ENCODE data around the gene ZCWPW1. TPM values are rescaled to one million over a fixed set of nuclear protein-coding genes. Genes with fewer than 3 reads are reported as not detected.

The ZCWPW1 gene
- total and polyA plus RNA-seq, 4 donors, result 5.1 to 12.2 (median 6.4) TPM

- Histone ChIP-seq H3K4me3 (no peak within 1 kb of the TSS), H3K27ac (ENCODE audit: low read depth in 1 of 2, low read length in 1 of 2) (peak within 1 kb of the TSS in 1 of 2 donors; percentile 4), H3K9ac (ENCODE audit: insufficient read depth in 1 of 2, low read length in 2 of 2) (no peak within 1 kb of the TSS), H3K9me3 (ENCODE audit: control insufficient read depth in 4 of 4, insufficient read depth in 3 of 4, low read length in 3 of 4) (no peaks in the 10 kb centered on the region), H3K27me3 (ENCODE audit: control insufficient read depth in 3 of 3, insufficient read depth in 3 of 3, low read length in 2 of 3) (no peaks in the 10 kb centered on the region), H3K36me3 (ENCODE audit: control insufficient read depth in 4 of 4, insufficient read depth in 4 of 4, low read length in 4 of 4) (peaks cover 20 to 73% (median 42%) of the 10 kb centered on the region in 4 donors), H3K4me1 (ENCODE audit: control insufficient read depth in 5 of 5, insufficient read depth in 5 of 5, low read length in 5 of 5) (no peaks in the 10 kb centered on the region)
- DNase-seq, result no peak
- no peak for TF ChIP-seq CTCF (IDR thresholded peaks at IDR 0.05; ENCODE audit: control extremely low read depth, extremely low read depth)
- 79 to 86% methylated on average over 9 to 11 of the region's 11 CpGs for WGBS, 2 donors
- ATAC-seq (ENCODE audit: insufficient read depth, low FRiP score), result no peak
Observed at GRCh38 chr7:100358027-100358856, 70.3 kb downstream of the ZCWPW1 start, which contains the start of gene PILRB. Gene PILRB, plus strand, starts transcription at chr7:100358117. Its CDS starts 186 bp downstream, at chr7:100358303.

- Histone ChIP-seq H3K4me1 (ENCODE audit: control insufficient read depth in 5 of 5, insufficient read depth in 5 of 5, low read length in 5 of 5) (no peaks in the 10 kb centered on the region), H3K27ac (ENCODE audit: low read depth in 1 of 2, low read length in 1 of 2) (peak overlapping the region in 1 of 2 donors; percentile 4), H3K4me3 (no peak overlapping the region), H3K27me3 (ENCODE audit: control insufficient read depth in 3 of 3, insufficient read depth in 3 of 3, low read length in 2 of 3) (no peaks in the 10 kb centered on the region), H3K9me3 (ENCODE audit: control insufficient read depth in 4 of 4, insufficient read depth in 3 of 4, low read length in 3 of 4) (no peaks in the 10 kb centered on the region), H3K9ac (ENCODE audit: insufficient read depth in 1 of 2, low read length in 2 of 2) (no peak overlapping the region), H3K36me3 (ENCODE audit: control insufficient read depth in 4 of 4, insufficient read depth in 4 of 4, low read length in 4 of 4) (peaks cover 20 to 78% (median 40%) of the 10 kb centered on the region in 4 donors)
- no peak for DNase-seq
- TF ChIP-seq CTCF (IDR thresholded peaks at IDR 0.05; ENCODE audit: control extremely low read depth, extremely low read depth), result no peak
- ATAC-seq (ENCODE audit: insufficient read depth, low FRiP score), result no peak
- 84 to 92% methylated on average over 4 to 6 of the region's 6 CpGs for WGBS, 2 donors
Observed at GRCh38 chr7:100357131-100357561, 71.4 kb downstream of the ZCWPW1 start.

DNA sequence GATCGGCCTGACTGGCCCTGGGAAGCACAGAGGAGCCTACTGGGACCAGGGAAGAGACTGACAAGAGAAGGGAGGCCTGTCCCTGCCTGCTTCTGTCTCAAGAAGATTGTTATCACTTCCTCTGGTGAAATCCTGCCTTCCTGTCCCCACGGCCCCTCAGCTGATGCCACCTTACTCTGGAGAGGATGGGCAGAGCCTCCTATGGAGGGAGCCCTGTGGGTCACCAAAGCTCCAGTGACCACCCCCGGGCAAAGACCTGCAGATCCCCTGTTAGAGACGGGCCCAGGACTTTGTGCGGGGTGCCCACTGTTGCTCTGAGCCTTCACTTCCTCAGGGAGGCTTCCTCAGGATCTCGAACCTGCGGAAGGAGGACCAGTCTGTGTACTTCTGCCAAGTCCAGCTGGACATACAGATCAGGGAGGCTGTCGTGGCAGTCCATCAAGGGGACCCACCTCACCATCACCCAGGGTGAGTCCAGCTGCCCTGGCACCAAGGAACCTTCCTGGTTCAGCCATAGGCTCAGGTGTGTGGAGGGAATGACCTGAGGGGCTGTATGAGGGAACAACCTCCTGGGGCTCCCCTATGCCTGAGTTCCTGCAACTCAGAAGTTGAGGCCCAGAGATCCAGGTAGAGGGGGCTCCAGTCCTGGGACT lies 72.0 kb downstream of the ZCWPW1 start:
- ATAC-seq (ENCODE audit: insufficient read depth, low FRiP score), result no peak
- TF ChIP-seq CTCF (IDR thresholded peaks at IDR 0.05; ENCODE audit: control extremely low read depth, extremely low read depth), result no peak
- Histone ChIP-seq H3K36me3 (ENCODE audit: control insufficient read depth in 4 of 4, insufficient read depth in 4 of 4, low read length in 4 of 4) (peaks cover 20 to 78% (median 37%) of the 10 kb centered on the region in 4 donors), H3K27ac (ENCODE audit: low read depth in 1 of 2, low read length in 1 of 2) (peak overlapping the region in 1 of 2 donors; percentile 4), H3K9me3 (ENCODE audit: control insufficient read depth in 4 of 4, insufficient read depth in 3 of 4, low read length in 3 of 4) (no peaks in the 10 kb centered on the region), H3K4me3 (no peak overlapping the region), H3K9ac (ENCODE audit: insufficient read depth in 1 of 2, low read length in 2 of 2) (no peak overlapping the region), H3K27me3 (ENCODE audit: control insufficient read depth in 3 of 3, insufficient read depth in 3 of 3, low read length in 2 of 3) (no peaks in the 10 kb centered on the region), H3K4me1 (ENCODE audit: control insufficient read depth in 5 of 5, insufficient read depth in 5 of 5, low read length in 5 of 5) (no peaks in the 10 kb centered on the region)
- DNase-seq, result no peak
- WGBS, 2 donors, result 58 to 85% methylated on average over 8 of the region's 8 CpGs

All from lung (tissue), 12 donors.